ENCODE results near the gene DNAI4.

Gene DNAI4

GRCh38 chr1:66768965-66769364 lies 155.7 kb downstream of the DNAI4 start:
- DNase-seq (ENCODE audit: low read depth in 2 of 3, low spot score in 2 of 3), result no peak

GRCh38 chr1:66767626-66768025 lies 157.0 kb downstream of the DNAI4 start:
- no peak for DNase-seq (ENCODE audit: low read depth in 2 of 3, low spot score in 2 of 3)

- no peak for DNase-seq (ENCODE audit: low read depth in 2 of 3, low spot score in 2 of 3)
Observed at GRCh38 chr1:66764994-66765578, 159.6 kb downstream of the DNAI4 start.
